Gastrocnemius medialis (tissue), 4 donors: ENCODE results near the gene OR2AP1.

ENCODE experiments used
- POLR2A ChIP-seq, 2 donors: fragments of 450-650 bp; IDR thresholded peaks; one replicate each; pipeline ENCODE4 v1.6.1; 2017; ENCODE audit warnings: antibody characterized with exemption in 2 of 2, mild to moderate bottlenecking in 2 of 2, moderate library complexity in 2 of 2
- TF ChIP-seq, protein P1 (sequence below), 5 experiments: fragments of 450-650 bp in 3 of 5; fragments of 200-600 bp in 2 of 5; sonication (generic) in 2 of 5; IDR thresholded peaks in 4 of 5; conservative IDR thresholded peaks in 1 of 5; 1 replicate in 4 of 5; 2 replicates in 1 of 5; pipeline ENCODE4 v1.5.1; 2016 to 2019; ENCODE audit warnings: antibody characterized with exemption in 5 of 5, mild to moderate bottlenecking in 3 of 5, moderate library complexity in 3 of 5

GRCh38 chr12:55614764-55615163 lies 42.5 kb downstream of the OR2AP1 start:
- TF ChIP-seq, protein P1, sequence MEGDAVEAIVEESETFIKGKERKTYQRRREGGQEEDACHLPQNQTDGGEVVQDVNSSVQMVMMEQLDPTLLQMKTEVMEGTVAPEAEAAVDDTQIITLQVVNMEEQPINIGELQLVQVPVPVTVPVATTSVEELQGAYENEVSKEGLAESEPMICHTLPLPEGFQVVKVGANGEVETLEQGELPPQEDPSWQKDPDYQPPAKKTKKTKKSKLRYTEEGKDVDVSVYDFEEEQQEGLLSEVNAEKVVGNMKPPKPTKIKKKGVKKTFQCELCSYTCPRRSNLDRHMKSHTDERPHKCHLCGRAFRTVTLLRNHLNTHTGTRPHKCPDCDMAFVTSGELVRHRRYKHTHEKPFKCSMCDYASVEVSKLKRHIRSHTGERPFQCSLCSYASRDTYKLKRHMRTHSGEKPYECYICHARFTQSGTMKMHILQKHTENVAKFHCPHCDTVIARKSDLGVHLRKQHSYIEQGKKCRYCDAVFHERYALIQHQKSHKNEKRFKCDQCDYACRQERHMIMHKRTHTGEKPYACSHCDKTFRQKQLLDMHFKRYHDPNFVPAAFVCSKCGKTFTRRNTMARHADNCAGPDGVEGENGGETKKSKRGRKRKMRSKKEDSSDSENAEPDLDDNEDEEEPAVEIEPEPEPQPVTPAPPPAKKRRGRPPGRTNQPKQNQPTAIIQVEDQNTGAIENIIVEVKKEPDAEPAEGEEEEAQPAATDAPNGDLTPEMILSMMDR (IDR thresholded peaks at IDR 0.05 in 4 of 5, conservative IDR thresholded peaks at IDR 0.05 in 1 of 5), result no peak
- TF ChIP-seq POLR2A (IDR thresholded peaks at IDR 0.05), result no peak
